Kasumi-1 (cell line): ENCODE results near the gene GALNT6.
A peak's percentile ranks its signal among the peaks of the same experiment; 100 is the strongest.

Experiments
- DNase-seq, 2 experiments: peaks; one replicate each; lab custom pipeline; 2025; lab: John Stamatoyannopoulos, UW

The GALNT6 gene

GRCh38 chr12:51406290-51406689 is 15.1 kb upstream of the GALNT6 start:
- DNase-seq, result no peak

- no peak for DNase-seq
Measured at GRCh38 chr12:51405801-51406207, 14.6 kb upstream of the GALNT6 start.

- DNase-seq, result no peak
Measured at GRCh38 chr12:51404627-51405026, 13.4 kb upstream of the GALNT6 start.

GRCh38 chr12:51403681-51404136 is 12.5 kb upstream of the GALNT6 start:
- peak; percentile 47 to 70 for DNase-seq

- no peak for DNase-seq
Measured at GRCh38 chr12:51403159-51403558, 12.0 kb upstream of the GALNT6 start.

- DNase-seq, result no peak
Measured at GRCh38 chr12:51401900-51402299, 10.7 kb upstream of the GALNT6 start.

- DNase-seq, result no peak
Measured at GRCh38 chr12:51401486-51401885, 10.3 kb upstream of the GALNT6 start.

- no peak for DNase-seq
Measured at GRCh38 chr12:51401020-51401419, 9.8 kb upstream of the GALNT6 start.

- no peak for DNase-seq
Measured at GRCh38 chr12:51399891-51400290, 8.7 kb upstream of the GALNT6 start.

- DNase-seq, result no peak
Measured at GRCh38 chr12:51397670-51398069, 6.5 kb upstream of the GALNT6 start.

- no peak for DNase-seq
Measured at GRCh38 chr12:51395283-51396230, 4.4 kb upstream of the GALNT6 start.

- DNase-seq, result peak; percentile 72 to 77
Measured at GRCh38 chr12:51393676-51394545, 2.7 kb upstream of the GALNT6 start.

- no peak for DNase-seq
Measured at GRCh38 chr12:51392556-51393237, 1.5 kb upstream of the GALNT6 start.

GRCh38 chr12:51390891-51391282 is 319 bp downstream of the GALNT6 start:
- peak; percentile 75 to 86 for DNase-seq

GRCh38 chr12:51390457-51390856 is 749 bp downstream of the GALNT6 start:
- no peak for DNase-seq

GRCh38 chr12:51389302-51389999 is 1.8 kb downstream of the GALNT6 start:
- DNase-seq, result no peak

- DNase-seq, result no peak
Measured at GRCh38 chr12:51388846-51389245, 2.4 kb downstream of the GALNT6 start.

GRCh38 chr12:51388069-51388799 is 3.0 kb downstream of the GALNT6 start:
- peak; percentile 87 to 88 for DNase-seq

- DNase-seq, result no peak
Measured at GRCh38 chr12:51386351-51386750, 4.9 kb downstream of the GALNT6 start.

GRCh38 chr12:51383269-51383905 is 7.8 kb downstream of the GALNT6 start:
- no peak for DNase-seq
